Nephron progenitor cell (in vitro differentiated cells): ENCODE measurements around the gene KCNMB1.

Experiments used
- DNase-seq: peaks from one replicate; pipeline ENCODE4 v3.0.0; 2021
- H3K27ac Mint-ChIP-seq: 2 replicates; pipeline ENCODE4 v1.8.0; 2021; ENCODE audit warnings: mild to moderate bottlenecking, moderate library complexity, mixed read lengths
- H3K27me3 Mint-ChIP-seq: 2 replicates; pipeline ENCODE4 v1.8.0; 2021; ENCODE audit warnings: mild to moderate bottlenecking, low read depth, mixed read lengths; ENCODE audit not compliant: poor library complexity
- H3K36me3 Mint-ChIP-seq: 2 replicates; pipeline ENCODE4 v1.8.0; 2021; ENCODE audit warnings: low read depth, mixed read lengths
- H3K4me1 Mint-ChIP-seq: 2 replicates; pipeline ENCODE4 v1.8.0; 2021; ENCODE audit warnings: mixed read lengths
- H3K4me3 Mint-ChIP-seq: 2 replicates; pipeline ENCODE4 v1.8.0; 2021; ENCODE audit warnings: mild to moderate bottlenecking, moderate library complexity, mixed read lengths
- H3K9me3 Mint-ChIP-seq: 2 replicates; pipeline ENCODE4 v1.8.0; 2021; ENCODE audit warnings: mild to moderate bottlenecking, moderate library complexity, mixed read lengths
- TF ChIP-seq, protein P1 (sequence below): fragments of 200-600 bp; sonication (generic); IDR thresholded peaks from 2 replicates; pipeline ENCODE4 v1.5.0; 2021; ENCODE audit warnings: antibody characterized with exemption

The KCNMB1 gene

DNA sequence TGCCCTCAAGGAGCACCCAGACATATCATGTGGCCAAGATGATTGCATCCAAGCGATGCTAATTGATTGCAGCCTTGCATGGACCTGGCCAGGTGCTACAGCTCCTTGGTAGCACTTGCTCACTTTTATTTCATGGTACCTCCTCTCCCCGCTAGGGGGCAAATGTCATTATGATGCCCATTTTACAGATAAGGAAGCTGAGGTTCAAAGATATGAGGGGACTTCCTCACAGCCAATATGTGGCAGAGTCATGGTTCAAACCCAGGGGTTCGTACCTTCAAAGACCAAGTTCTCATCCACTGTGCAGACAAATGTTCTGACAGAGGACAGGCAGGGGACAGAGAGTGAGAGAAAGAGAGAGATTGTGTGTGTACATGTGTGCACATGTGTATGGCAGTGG is 21.9 kb upstream of the KCNMB1 start:
- peaks cover 10% of the 10 kb centered on the region for H3K4me1 Mint-ChIP-seq
- peaks cover 9% of the 10 kb centered on the region for H3K27me3 Mint-ChIP-seq
- no peak overlapping the region for H3K4me3 Mint-ChIP-seq
- H3K27ac Mint-ChIP-seq, result no peak overlapping the region
- TF ChIP-seq, protein P1, sequence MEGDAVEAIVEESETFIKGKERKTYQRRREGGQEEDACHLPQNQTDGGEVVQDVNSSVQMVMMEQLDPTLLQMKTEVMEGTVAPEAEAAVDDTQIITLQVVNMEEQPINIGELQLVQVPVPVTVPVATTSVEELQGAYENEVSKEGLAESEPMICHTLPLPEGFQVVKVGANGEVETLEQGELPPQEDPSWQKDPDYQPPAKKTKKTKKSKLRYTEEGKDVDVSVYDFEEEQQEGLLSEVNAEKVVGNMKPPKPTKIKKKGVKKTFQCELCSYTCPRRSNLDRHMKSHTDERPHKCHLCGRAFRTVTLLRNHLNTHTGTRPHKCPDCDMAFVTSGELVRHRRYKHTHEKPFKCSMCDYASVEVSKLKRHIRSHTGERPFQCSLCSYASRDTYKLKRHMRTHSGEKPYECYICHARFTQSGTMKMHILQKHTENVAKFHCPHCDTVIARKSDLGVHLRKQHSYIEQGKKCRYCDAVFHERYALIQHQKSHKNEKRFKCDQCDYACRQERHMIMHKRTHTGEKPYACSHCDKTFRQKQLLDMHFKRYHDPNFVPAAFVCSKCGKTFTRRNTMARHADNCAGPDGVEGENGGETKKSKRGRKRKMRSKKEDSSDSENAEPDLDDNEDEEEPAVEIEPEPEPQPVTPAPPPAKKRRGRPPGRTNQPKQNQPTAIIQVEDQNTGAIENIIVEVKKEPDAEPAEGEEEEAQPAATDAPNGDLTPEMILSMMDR, result no peak
- DNase-seq, result no peak
- H3K36me3 Mint-ChIP-seq, result no peaks in the 10 kb centered on the region
- no peaks in the 10 kb centered on the region for H3K9me3 Mint-ChIP-seq

GRCh38 chr5:170410401-170410800 is 21.2 kb upstream of the KCNMB1 start:
- TF ChIP-seq, protein P1, result no peak
- no peaks in the 10 kb centered on the region for H3K36me3 Mint-ChIP-seq

DNA sequence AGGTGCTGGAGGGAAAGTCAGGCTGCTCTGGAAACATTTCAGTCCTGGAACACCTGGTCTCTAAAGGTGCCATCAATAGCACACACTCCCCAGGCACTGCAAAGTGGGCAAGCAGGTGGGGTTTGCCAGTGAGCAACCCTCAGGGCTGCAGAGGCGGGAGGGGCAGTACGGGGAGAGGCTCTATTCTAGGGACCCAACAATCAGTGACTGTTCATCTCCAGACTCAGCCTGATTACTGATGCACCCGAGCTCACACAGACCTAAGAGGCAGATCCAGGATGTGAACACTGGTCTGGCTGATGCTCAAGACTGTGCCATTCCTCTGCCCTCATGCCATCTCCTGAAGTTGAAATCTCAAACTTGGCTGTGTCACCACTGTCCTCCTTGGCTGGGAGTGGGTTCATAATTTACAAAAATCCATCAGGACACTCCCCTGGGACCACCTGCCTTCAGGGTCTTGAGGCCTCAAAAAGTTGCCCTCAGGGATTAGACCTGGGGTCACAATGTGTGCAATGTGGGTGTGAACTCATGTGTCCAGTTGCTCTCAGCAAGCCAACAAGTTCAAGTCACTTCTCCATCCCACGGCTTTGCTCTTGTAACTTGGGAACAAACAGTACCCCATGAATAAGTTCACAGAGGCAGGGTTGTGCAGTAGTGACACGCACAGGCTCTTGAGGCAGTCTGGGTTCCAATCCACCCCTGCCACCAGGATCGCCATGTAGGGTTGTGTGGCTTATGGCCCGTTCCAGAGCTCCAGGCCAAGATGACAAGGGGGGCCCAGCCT is 19.9 kb upstream of the KCNMB1 start:
- Mint-ChIP-seq H3K27ac (no peak overlapping the region), H3K9me3 (no peaks in the 10 kb centered on the region), H3K4me1 (peaks cover 10% of the 10 kb centered on the region), H3K27me3 (peaks cover 14% of the 10 kb centered on the region), H3K36me3 (no peaks in the 10 kb centered on the region), H3K4me3 (no peak overlapping the region)
- no peak for DNase-seq
- TF ChIP-seq, protein P1, result no peak

More at GRCh38 chr5:170410401-170410800, 21.2 kb upstream of the KCNMB1 start:
- Mint-ChIP-seq H3K9me3 (no peaks in the 10 kb centered on the region), H3K4me1 (peaks cover 10% of the 10 kb centered on the region), H3K27me3 (peaks cover 14% of the 10 kb centered on the region), H3K4me3 (no peak overlapping the region), H3K27ac (no peak overlapping the region)
- no peak for DNase-seq

GRCh38 chr5:170408226-170408625 is 19.1 kb upstream of the KCNMB1 start:
- H3K9me3 Mint-ChIP-seq, result no peaks in the 10 kb centered on the region
- TF ChIP-seq, protein P1, result no peak
- H3K36me3 Mint-ChIP-seq, result no peaks in the 10 kb centered on the region
- peak overlapping the region; percentile 15 for H3K27ac Mint-ChIP-seq
- H3K4me1 Mint-ChIP-seq, result peaks cover 10% of the 10 kb centered on the region
- no peak overlapping the region for H3K4me3 Mint-ChIP-seq
- DNase-seq, result no peak
- peaks cover 18% of the 10 kb centered on the region for H3K27me3 Mint-ChIP-seq

- Mint-ChIP-seq H3K27ac (no peak overlapping the region), H3K27me3 (peaks cover 18% of the 10 kb centered on the region), H3K36me3 (no peaks in the 10 kb centered on the region), H3K4me3 (no peak overlapping the region), H3K9me3 (peaks cover 4% of the 10 kb centered on the region), H3K4me1 (peaks cover 10% of the 10 kb centered on the region)
- DNase-seq, result no peak
- TF ChIP-seq, protein P1, result no peak
Observed at GRCh38 chr5:170407062-170407461, 17.9 kb upstream of the KCNMB1 start.

DNA sequence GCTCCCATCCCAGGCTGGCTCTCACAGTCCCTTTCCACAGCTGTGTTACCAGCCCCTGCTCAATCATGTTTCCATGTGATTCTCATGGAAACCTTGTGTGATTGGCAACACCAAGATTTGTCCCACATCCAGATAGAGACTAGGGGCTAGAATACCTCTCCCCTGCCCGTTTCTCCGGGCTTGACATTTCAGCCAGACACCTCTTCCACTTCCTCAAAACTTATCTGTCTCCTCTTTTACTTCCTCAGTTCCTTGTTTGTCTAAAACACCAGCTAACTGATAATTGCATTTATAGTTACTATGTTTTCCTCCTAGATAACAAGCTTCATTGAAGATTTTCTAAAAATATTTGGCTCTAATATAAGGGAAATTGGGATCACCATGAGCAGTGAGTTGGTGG is 16.6 kb upstream of the KCNMB1 start:
- Mint-ChIP-seq H3K4me1 (peaks cover 10% of the 10 kb centered on the region), H3K27me3 (peaks cover 18% of the 10 kb centered on the region), H3K9me3 (peaks cover 8% of the 10 kb centered on the region), H3K27ac (no peak overlapping the region), H3K4me3 (no peak overlapping the region), H3K36me3 (no peaks in the 10 kb centered on the region)
- TF ChIP-seq, protein P1, result no peak
- DNase-seq, result no peak
